WTC11 (cell line): ENCODE data around the gene CAMKK2. TPM values are rescaled to one million over a fixed set of nuclear protein-coding genes. Genes with fewer than 3 reads are reported as not detected.

Experiments
- ATAC-seq: fragments of 200-7000 bp; cut with Tn5 transposase; 2 replicates; pipeline ENCODE4 v1.10.0; 2021; ENCODE audit warnings: mild to moderate bottlenecking, moderate library complexity
- CTCF ChIA-PET: fragments of 300-600 bp; sonication (Branson Sonifier 250); formaldehyde crosslinking; loops from one replicate; lab custom pipeline; 2021; ENCODE audit warnings: antibody characterized with exemption; lab: Charles Lee
- POLR2A ChIA-PET: fragments of 350-600 bp; sonication (Branson Sonifier 250); formaldehyde crosslinking; loops from one replicate; lab custom pipeline; 2021; ENCODE audit warnings: antibody characterized with exemption; lab: Charles Lee
- DNase-seq: peaks from one replicate; pipeline ENCODE4 v3.0.0; 2021; ENCODE audit warnings: low spot score
- H3K27ac Mint-ChIP-seq: 2 replicates; pipeline ENCODE4 v1.8.0; 2021; ENCODE audit warnings: mixed read lengths
- H3K27me3 Mint-ChIP-seq: 2 replicates; pipeline ENCODE4 v1.8.0; 2021; ENCODE audit warnings: low read depth, mild to moderate bottlenecking, moderate library complexity, mixed read lengths
- H3K36me3 Mint-ChIP-seq: 2 replicates; pipeline ENCODE4 v1.8.0; 2021; ENCODE audit warnings: mixed read lengths
- H3K4me1 Mint-ChIP-seq: 2 replicates; pipeline ENCODE4 v1.8.0; 2022; ENCODE audit warnings: mixed read lengths
- H3K4me3 Mint-ChIP-seq: 2 replicates; pipeline ENCODE4 v1.8.0; 2021; ENCODE audit warnings: mild to moderate bottlenecking, moderate library complexity, mixed read lengths
- H3K9me3 Mint-ChIP-seq: 2 replicates; pipeline ENCODE4 v1.8.0; 2021; ENCODE audit warnings: mixed read lengths
- AFF4 ChIP-seq: sonication (generic); formaldehyde crosslinking; IDR thresholded peaks from 2 replicates; pipeline ENCODE4 v1.8.1; 2023; ENCODE audit warnings: mild to moderate bottlenecking, missing genetic modification reagents, borderline replicate concordance
- CBFB ChIP-seq: sonication (generic); formaldehyde crosslinking; IDR thresholded peaks from 2 replicates; pipeline ENCODE4 v1.8.1; 2022; ENCODE audit warnings: mild to moderate bottlenecking, low read depth, missing genetic modification reagents
- CTCF ChIP-seq: fragments of 200-600 bp; IDR thresholded peaks from 2 replicates; pipeline ENCODE4 v1.8.0; 2022; ENCODE audit warnings: antibody characterized with exemption
- E2F1 ChIP-seq: sonication (generic); formaldehyde crosslinking; IDR thresholded peaks from 2 replicates; pipeline ENCODE4 v1.8.0; 2022; ENCODE audit warnings: mild to moderate bottlenecking, missing genetic modification reagents
- IRF2 ChIP-seq: sonication (generic); formaldehyde crosslinking; IDR thresholded peaks from 2 replicates; pipeline ENCODE4 v1.8.0; 2022; ENCODE audit warnings: low read depth, missing genetic modification reagents, borderline replicate concordance
- KAT7 ChIP-seq: sonication (generic); formaldehyde crosslinking; IDR thresholded peaks from 2 replicates; pipeline ENCODE4 v1.8.1; 2023; ENCODE audit warnings: missing genetic modification reagents, mild to moderate bottlenecking, borderline replicate concordance
- MXD4 ChIP-seq: fragments of 250-450 bp; sonication (Bioruptor Pico); IDR thresholded peaks from 2 replicates; pipeline ENCODE4 v1.8.0; 2021; ENCODE audit warnings: mild to moderate bottlenecking, moderate library complexity, borderline replicate concordance
- NFYB ChIP-seq: sonication (generic); formaldehyde crosslinking; conservative IDR thresholded peaks from 2 replicates; pipeline ENCODE4 v1.8.0; 2022; ENCODE audit warnings: low read depth, missing genetic modification reagents
- OVOL2 ChIP-seq: fragments of 250-450 bp; sonication (Bioruptor Pico); IDR thresholded peaks from 2 replicates; pipeline ENCODE4 v1.9.0; 2021; ENCODE audit warnings: mild to moderate bottlenecking, borderline replicate concordance
- RORB ChIP-seq: fragments of 250-450 bp; sonication (Bioruptor Pico); IDR thresholded peaks from 2 replicates; pipeline ENCODE4 v1.9.0; 2021; ENCODE audit warnings: mild to moderate bottlenecking
- USF1 ChIP-seq: sonication (generic); formaldehyde crosslinking; IDR thresholded peaks from 2 replicates; pipeline ENCODE4 v1.8.0; 2022; ENCODE audit warnings: mild to moderate bottlenecking, missing genetic modification reagents
- total RNA-seq: library from RNA; stranded (reverse); gene quantifications from 3 replicates; pipeline ENCODE4 v1.2.3, GENCODE V29; 2021
- TF ChIP-seq, protein P1 (sequence below): fragments of 250-450 bp; sonication (Bioruptor Pico); conservative IDR thresholded peaks from 2 replicates; pipeline ENCODE4 v1.9.0; 2021; ENCODE audit warnings: mild to moderate bottlenecking
- TF ChIP-seq, protein P2 (sequence below): sonication (generic); formaldehyde crosslinking; IDR thresholded peaks from 2 replicates; pipeline ENCODE4 v1.8.1; 2023; ENCODE audit warnings: mild to moderate bottlenecking, missing genetic modification reagents
- TF ChIP-seq, protein P3 (sequence below): sonication (generic); formaldehyde crosslinking; IDR thresholded peaks from 2 replicates; pipeline ENCODE4 v1.8.0; 2022; ENCODE audit warnings: mild to moderate bottlenecking, missing genetic modification reagents
- TF ChIP-seq, protein P4 (sequence below): sonication (generic); formaldehyde crosslinking; IDR thresholded peaks from 2 replicates; pipeline ENCODE4 v1.8.1; 2023; ENCODE audit warnings: mild to moderate bottlenecking, missing genetic modification reagents, moderate library complexity
- TF ChIP-seq, protein P5 (sequence below): sonication (generic); formaldehyde crosslinking; IDR thresholded peaks from 2 replicates; pipeline ENCODE4 v1.8.0; 2022; ENCODE audit warnings: missing genetic modification reagents

Gene CAMKK2
- total RNA-seq, 1 experiment from 2014 or later: 36.5 TPM

DNA sequence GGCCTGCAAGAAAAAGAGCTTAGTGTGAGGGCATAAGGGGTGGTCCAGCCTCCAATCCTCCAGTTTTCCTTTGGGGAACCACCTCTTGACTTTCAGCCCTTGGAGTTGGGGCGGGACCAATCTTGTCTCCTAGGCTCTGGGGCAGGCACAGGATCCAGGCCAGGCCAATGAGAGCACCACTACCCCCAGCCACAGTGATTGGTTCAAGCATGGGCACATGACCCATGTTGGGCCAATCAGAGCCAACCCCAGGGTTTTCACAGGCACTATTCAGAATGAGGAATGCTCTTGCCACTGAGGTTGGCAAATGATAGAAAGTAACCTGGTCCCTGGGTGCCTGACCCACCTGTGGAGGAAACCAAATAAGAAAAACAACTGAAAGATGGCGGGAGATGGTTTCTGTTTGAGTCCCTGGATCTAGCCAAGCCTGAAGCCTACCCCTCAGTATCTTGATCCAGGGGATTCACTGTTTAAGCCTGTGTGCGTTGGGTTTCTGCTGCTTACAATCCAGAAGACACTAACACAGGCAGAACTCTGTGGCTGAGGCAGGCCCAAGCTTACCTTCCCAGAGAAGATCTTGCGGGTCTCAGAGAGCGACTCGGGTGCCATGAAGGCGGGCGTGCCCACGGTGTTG is 43.7 kb downstream of the CAMKK2 start:
- peaks cover 51% of the 10 kb centered on the region for H3K36me3 Mint-ChIP-seq
- no peak overlapping the region for H3K27ac Mint-ChIP-seq
- CTCF ChIA-PET: no interaction called here
- POLR2A ChIA-PET: no interaction called here
- H3K9me3 Mint-ChIP-seq: peaks cover 12% of the 10 kb centered on the region
- H3K4me3 Mint-ChIP-seq: no peak overlapping the region
- no peaks in the 10 kb centered on the region for H3K27me3 Mint-ChIP-seq
- H3K4me1 Mint-ChIP-seq: no peaks in the 10 kb centered on the region
- peak; percentile 47 for ATAC-seq
- no peak for DNase-seq
- TF ChIP-seq CBFB (no peak), USF1 (CRISPR knock-in tag) (peak; percentile 59; the same call in 1 of the 2 replicates), KAT7 (CRISPR knock-in tag) (no peak), NFYB (CRISPR knock-in tag) (peak; percentile 67), MXD4 (CRISPR knock-in tag) (no peak), CTCF (no peak), AFF4 (no peak), OVOL2 (CRISPR knock-in tag) (no peak), E2F1 (CRISPR knock-in tag) (no peak), RORB (CRISPR knock-in tag) (no peak), IRF2 (no peak)
- TF ChIP-seq, protein P1, sequence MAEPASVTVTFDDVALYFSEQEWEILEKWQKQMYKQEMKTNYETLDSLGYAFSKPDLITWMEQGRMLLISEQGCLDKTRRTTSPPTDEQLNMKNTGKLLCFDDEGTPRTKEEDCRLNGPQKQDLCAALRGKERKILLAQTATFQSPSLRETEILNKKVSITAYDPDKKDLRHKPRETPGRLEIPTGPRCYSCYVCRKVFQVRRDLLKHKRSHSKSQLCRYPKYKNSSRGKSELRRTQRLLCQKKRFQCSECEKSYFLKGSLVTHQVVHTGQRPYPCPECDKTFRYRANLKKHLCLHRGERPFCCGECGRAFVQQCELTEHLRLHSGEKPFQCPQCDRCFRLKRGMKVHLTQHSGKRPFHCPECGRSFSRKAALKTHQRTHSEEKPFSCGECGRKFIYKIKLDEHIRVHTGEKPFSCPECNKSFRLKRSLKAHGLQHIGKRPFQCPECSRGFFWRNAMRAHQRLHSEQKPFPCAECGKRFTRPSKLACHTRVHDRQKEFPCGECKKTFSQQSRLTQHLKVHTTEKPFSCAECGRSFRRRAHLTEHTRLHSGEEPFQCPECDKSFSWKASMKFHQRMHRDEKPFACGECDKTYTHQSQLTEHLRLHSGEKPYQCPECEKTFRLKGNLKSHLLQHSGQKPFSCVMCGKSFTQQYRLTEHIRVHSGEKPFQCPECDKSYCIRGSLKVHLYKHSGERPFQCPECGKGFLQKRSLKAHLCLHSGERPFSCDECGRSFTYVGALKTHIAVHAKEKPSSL: no peak
- TF ChIP-seq, protein P2, sequence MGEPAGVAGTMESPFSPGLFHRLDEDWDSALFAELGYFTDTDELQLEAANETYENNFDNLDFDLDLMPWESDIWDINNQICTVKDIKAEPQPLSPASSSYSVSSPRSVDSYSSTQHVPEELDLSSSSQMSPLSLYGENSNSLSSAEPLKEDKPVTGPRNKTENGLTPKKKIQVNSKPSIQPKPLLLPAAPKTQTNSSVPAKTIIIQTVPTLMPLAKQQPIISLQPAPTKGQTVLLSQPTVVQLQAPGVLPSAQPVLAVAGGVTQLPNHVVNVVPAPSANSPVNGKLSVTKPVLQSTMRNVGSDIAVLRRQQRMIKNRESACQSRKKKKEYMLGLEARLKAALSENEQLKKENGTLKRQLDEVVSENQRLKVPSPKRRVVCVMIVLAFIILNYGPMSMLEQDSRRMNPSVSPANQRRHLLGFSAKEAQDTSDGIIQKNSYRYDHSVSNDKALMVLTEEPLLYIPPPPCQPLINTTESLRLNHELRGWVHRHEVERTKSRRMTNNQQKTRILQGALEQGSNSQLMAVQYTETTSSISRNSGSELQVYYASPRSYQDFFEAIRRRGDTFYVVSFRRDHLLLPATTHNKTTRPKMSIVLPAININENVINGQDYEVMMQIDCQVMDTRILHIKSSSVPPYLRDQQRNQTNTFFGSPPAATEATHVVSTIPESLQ (CRISPR knock-in tag): no peak
- TF ChIP-seq, protein P3, sequence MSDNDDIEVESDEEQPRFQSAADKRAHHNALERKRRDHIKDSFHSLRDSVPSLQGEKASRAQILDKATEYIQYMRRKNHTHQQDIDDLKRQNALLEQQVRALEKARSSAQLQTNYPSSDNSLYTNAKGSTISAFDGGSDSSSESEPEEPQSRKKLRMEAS (CRISPR knock-in tag): no peak
- TF ChIP-seq, protein P4, sequence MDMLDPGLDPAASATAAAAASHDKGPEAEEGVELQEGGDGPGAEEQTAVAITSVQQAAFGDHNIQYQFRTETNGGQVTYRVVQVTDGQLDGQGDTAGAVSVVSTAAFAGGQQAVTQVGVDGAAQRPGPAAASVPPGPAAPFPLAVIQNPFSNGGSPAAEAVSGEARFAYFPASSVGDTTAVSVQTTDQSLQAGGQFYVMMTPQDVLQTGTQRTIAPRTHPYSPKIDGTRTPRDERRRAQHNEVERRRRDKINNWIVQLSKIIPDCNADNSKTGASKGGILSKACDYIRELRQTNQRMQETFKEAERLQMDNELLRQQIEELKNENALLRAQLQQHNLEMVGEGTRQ: peak; percentile 80
- TF ChIP-seq, protein P5, sequence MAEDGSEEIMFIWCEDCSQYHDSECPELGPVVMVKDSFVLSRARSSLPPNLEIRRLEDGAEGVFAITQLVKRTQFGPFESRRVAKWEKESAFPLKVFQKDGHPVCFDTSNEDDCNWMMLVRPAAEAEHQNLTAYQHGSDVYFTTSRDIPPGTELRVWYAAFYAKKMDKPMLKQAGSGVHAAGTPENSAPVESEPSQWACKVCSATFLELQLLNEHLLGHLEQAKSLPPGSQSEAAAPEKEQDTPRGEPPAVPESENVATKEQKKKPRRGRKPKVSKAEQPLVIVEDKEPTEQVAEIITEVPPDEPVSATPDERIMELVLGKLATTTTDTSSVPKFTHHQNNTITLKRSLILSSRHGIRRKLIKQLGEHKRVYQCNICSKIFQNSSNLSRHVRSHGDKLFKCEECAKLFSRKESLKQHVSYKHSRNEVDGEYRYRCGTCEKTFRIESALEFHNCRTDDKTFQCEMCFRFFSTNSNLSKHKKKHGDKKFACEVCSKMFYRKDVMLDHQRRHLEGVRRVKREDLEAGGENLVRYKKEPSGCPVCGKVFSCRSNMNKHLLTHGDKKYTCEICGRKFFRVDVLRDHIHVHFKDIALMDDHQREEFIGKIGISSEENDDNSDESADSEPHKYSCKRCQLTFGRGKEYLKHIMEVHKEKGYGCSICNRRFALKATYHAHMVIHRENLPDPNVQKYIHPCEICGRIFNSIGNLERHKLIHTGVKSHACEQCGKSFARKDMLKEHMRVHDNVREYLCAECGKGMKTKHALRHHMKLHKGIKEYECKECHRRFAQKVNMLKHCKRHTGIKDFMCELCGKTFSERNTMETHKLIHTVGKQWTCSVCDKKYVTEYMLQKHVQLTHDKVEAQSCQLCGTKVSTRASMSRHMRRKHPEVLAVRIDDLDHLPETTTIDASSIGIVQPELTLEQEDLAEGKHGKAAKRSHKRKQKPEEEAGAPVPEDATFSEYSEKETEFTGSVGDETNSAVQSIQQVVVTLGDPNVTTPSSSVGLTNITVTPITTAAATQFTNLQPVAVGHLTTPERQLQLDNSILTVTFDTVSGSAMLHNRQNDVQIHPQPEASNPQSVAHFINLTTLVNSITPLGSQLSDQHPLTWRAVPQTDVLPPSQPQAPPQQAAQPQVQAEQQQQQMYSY: no peak
